Right lobe of liver (tissue), 4 donors: ENCODE measurements around the gene RNASEH2B.

ENCODE experiments used
- POLR2A ChIP-seq: fragments of 450-650 bp; IDR thresholded peaks from one replicate; pipeline ENCODE4 v1.6.1; 2017; ENCODE audit warnings: antibody characterized with exemption, mild to moderate bottlenecking
- TF ChIP-seq, protein P1 (sequence below), 4 donors: fragments of 200-600 bp in 3 of 4; fragments of 450-650 bp in 1 of 4; IDR thresholded peaks; one replicate each; pipeline versions ENCODE4 v1.5.1 to v1.8.0; 2016 to 2022; ENCODE audit warnings: antibody characterized with exemption in 4 of 4, mild to moderate bottlenecking in 2 of 4
- donor health status: DM: no; HTN: no; CAD: no.
- donor health status: DM: no; HTN: no; CAD: no.
- donor health status: DM: no; HTN: yes; CAD: no.

- TF ChIP-seq, protein P1, sequence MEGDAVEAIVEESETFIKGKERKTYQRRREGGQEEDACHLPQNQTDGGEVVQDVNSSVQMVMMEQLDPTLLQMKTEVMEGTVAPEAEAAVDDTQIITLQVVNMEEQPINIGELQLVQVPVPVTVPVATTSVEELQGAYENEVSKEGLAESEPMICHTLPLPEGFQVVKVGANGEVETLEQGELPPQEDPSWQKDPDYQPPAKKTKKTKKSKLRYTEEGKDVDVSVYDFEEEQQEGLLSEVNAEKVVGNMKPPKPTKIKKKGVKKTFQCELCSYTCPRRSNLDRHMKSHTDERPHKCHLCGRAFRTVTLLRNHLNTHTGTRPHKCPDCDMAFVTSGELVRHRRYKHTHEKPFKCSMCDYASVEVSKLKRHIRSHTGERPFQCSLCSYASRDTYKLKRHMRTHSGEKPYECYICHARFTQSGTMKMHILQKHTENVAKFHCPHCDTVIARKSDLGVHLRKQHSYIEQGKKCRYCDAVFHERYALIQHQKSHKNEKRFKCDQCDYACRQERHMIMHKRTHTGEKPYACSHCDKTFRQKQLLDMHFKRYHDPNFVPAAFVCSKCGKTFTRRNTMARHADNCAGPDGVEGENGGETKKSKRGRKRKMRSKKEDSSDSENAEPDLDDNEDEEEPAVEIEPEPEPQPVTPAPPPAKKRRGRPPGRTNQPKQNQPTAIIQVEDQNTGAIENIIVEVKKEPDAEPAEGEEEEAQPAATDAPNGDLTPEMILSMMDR (IDR thresholded peaks at IDR 0.05): no peak
- TF ChIP-seq POLR2A: no peak
These were observed 1.2 kb upstream of the RNASEH2B start for GRCh38 chr13:50908371-50908770.
